Right lobe of liver (tissue), 6 donors: ENCODE results near the gene SGSH. TPM values are rescaled to one million over a fixed set of nuclear protein-coding genes. Genes with fewer than 3 reads are reported as not detected.

ENCODE experiments used
- ATAC-seq, 4 donors: fragments of 200-7000 bp; cut with Tn5 transposase; one replicate each; pipeline ENCODE4 v1.9.1; 2020; ENCODE audit warnings: mild to moderate bottlenecking in 4 of 4, moderate library complexity in 4 of 4
- DNase-seq, 3 donors: peaks; one replicate each; pipeline ENCODE4 v3.0.0-alpha.2; 2020
- H3K27ac ChIP-seq, 3 donors: fragments of 200-600 bp; one replicate each; pipeline ENCODE4 v1.8.0; 2022
- H3K27me3 ChIP-seq, 2 donors: fragments of 200-600 bp; one replicate each; pipeline ENCODE4 v1.8.0; 2022
- H3K36me3 ChIP-seq, 4 donors: fragments of 200-600 bp; sonication (generic) in 1 of 4; one replicate each; pipeline versions ENCODE4 v1.5.1 to v1.8.0; 2017 to 2022; ENCODE audit warnings: control low read depth in 1 of 4
- H3K4me1 ChIP-seq, 4 donors: fragments of 200-600 bp; sonication (generic) in 1 of 4; one replicate each; pipeline versions ENCODE4 v1.5.1 to v1.8.0; 2017 to 2022; ENCODE audit warnings: control low read depth in 1 of 4
- H3K4me3 ChIP-seq, 3 donors: fragments of 200-600 bp; one replicate each; pipeline ENCODE4 v1.8.0; 2022
- H3K9me3 ChIP-seq, 4 donors: fragments of 200-600 bp; sonication (generic) in 1 of 4; one replicate each; pipeline versions ENCODE4 v1.5.1 to v1.8.0; 2017 to 2022; ENCODE audit warnings: control low read depth in 1 of 4
- POLR2A ChIP-seq: fragments of 450-650 bp; IDR thresholded peaks from one replicate; pipeline ENCODE4 v1.6.1; 2017; ENCODE audit warnings: antibody characterized with exemption, mild to moderate bottlenecking
- WGBS: methylation state at CpG from one replicate; pipeline ENCODE4 v1.1.6; 2018; ENCODE audit warnings: low coverage, low lambda C conversion rate; ENCODE audit not compliant: insufficient coverage; ENCODE audit errors: missing lambda C conversion rate; 5-methylcytosine and 5-hydroxymethylcytosine counted together
- intact Hi-C, 2 donors: fragments of 100-400 bp; cut with DNase I; formaldehyde crosslinking; loops; one replicate each; pipeline versions ENCODE4 v1.11.2 to v1.14.1; 2022
- total RNA-seq, 6 experiments: library from RNA; depleted of rRNA in 2 of 6; stranded (reverse); fragments of >200 nt in 2 of 6; fragmentation: NEBNext Ultra II Directional in 3 of 6; extraction: Animal tissue kit (Norgen Biotek cat#: 25700) in 3 of 6; gene quantifications; one replicate each; pipeline versions ENCODE4 v1.1.0 to v1.2.4, GENCODE V29; 2016 to 2023
- TF ChIP-seq, protein P1 (sequence below), 4 donors: fragments of 200-600 bp in 3 of 4; fragments of 450-650 bp in 1 of 4; IDR thresholded peaks; one replicate each; pipeline versions ENCODE4 v1.5.1 to v1.8.0; 2016 to 2022; ENCODE audit warnings: antibody characterized with exemption in 4 of 4, mild to moderate bottlenecking in 2 of 4
- donor health status: DM: no; HTN: yes; CAD: no.
- donor health status: DM: no; HTN: no; CAD: no.
- donor health status: DM: no; HTN: no; CAD: no.
- donor health status: DM: no; HTN: yes; CAD: no.
- donor health status: DM: no; HTN: yes; CAD: no.

The SGSH gene
- total RNA-seq, 6 experiments from 2014 or later = 9.7 to 23.5 (median 15.7) TPM

DNA sequence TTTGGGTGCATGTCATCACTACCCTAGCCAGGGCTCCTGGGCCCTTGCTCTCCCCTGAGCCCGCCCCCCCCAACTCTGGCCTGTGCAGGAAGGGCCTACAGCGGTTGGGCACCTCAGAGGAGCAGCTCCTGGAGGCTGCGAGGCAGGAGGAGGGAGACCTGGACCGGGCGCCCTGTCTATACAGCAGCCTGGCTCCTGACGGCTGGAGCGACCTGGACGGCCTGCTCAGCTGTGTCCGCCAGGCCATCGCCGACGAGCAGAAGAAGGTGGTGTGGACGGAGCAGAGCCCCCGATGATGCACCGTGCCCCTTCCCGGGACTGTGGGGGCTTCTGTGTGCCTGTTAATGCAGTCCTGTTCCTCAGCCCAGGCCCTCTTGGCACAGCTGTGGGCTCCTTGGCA, 12.1 kb downstream of the SGSH start:
- H3K36me3 ChIP-seq = peaks cover 0 to 24% (median 9%) of the 10 kb centered on the region in 4 donors
- 100% methylated on average over 1 of the region's 16 CpGs for WGBS
- intact Hi-C loops = no loop called here

GRCh38 chr17:80205811-80206210, 14.3 kb downstream of the SGSH start:
- H3K4me3 ChIP-seq = no peak overlapping the region
- 88% methylated on average over 8 of the region's 13 CpGs for WGBS
- ATAC-seq (no peak), DNase-seq (no peak)
- intact Hi-C loops = no loop called here
- H3K27ac ChIP-seq = no peak overlapping the region
- H3K4me1 ChIP-seq = no peaks in the 10 kb centered on the region
- TF ChIP-seq, protein P1, sequence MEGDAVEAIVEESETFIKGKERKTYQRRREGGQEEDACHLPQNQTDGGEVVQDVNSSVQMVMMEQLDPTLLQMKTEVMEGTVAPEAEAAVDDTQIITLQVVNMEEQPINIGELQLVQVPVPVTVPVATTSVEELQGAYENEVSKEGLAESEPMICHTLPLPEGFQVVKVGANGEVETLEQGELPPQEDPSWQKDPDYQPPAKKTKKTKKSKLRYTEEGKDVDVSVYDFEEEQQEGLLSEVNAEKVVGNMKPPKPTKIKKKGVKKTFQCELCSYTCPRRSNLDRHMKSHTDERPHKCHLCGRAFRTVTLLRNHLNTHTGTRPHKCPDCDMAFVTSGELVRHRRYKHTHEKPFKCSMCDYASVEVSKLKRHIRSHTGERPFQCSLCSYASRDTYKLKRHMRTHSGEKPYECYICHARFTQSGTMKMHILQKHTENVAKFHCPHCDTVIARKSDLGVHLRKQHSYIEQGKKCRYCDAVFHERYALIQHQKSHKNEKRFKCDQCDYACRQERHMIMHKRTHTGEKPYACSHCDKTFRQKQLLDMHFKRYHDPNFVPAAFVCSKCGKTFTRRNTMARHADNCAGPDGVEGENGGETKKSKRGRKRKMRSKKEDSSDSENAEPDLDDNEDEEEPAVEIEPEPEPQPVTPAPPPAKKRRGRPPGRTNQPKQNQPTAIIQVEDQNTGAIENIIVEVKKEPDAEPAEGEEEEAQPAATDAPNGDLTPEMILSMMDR (IDR thresholded peaks at IDR 0.05) = no peak
- TF ChIP-seq POLR2A = no peak
- no peaks in the 10 kb centered on the region for H3K9me3 ChIP-seq
- peaks cover 0 to 13% (median 6%) of the 10 kb centered on the region in 4 donors for H3K36me3 ChIP-seq
- no peaks in the 10 kb centered on the region for H3K27me3 ChIP-seq

More for the DNA sequence above, 12.1 kb downstream of the SGSH start:
- Histone ChIP-seq H3K4me3 (no peak overlapping the region), H3K27ac (no peak overlapping the region), H3K4me1 (no peaks in the 10 kb centered on the region), H3K9me3 (no peaks in the 10 kb centered on the region), H3K27me3 (no peaks in the 10 kb centered on the region)
- DNase-seq = no peak
- no peak for ATAC-seq
- TF ChIP-seq, protein P1 (IDR thresholded peaks at IDR 0.05) = no peak
- TF ChIP-seq POLR2A = no peak

- Histone ChIP-seq H3K9me3 (no peaks in the 10 kb centered on the region), H3K4me3 (no peak overlapping the region), H3K27ac (no peak overlapping the region), H3K36me3 (peaks cover 0 to 3% (median 1%) of the 10 kb centered on the region in 4 donors), H3K4me1 (no peaks in the 10 kb centered on the region), H3K27me3 (no peaks in the 10 kb centered on the region)
- TF ChIP-seq, protein P1 (IDR thresholded peaks at IDR 0.05) = no peak
- DNase-seq (no peak), ATAC-seq (peak in 2 of 4 donors; percentile 12 to 18)
- intact Hi-C loops = no loop called here
- WGBS = 77% methylated on average over 4 of the region's 19 CpGs
These were observed 15.3 kb downstream of the SGSH start for GRCh38 chr17:80204626-80205468.

GRCh38 chr17:80203471-80203963, 16.6 kb downstream of the SGSH start:
- no CpG with 5 or more reads among the region's 11 CpGs for WGBS
- ATAC-seq (no peak), DNase-seq (no peak)
- H3K27me3 ChIP-seq = no peaks in the 10 kb centered on the region
- no peaks in the 10 kb centered on the region for H3K36me3 ChIP-seq
- TF ChIP-seq, protein P1 (IDR thresholded peaks at IDR 0.05) = no peak
- no peak for TF ChIP-seq POLR2A
- intact Hi-C loops = no loop called here
- no peak overlapping the region for H3K27ac ChIP-seq
- H3K4me1 ChIP-seq = no peaks in the 10 kb centered on the region
- H3K4me3 ChIP-seq = no peak overlapping the region
- H3K9me3 ChIP-seq = no peaks in the 10 kb centered on the region
